ENCODE results near the gene ADK. TPM values are rescaled to one million over a fixed set of nuclear protein-coding genes. Genes with fewer than 3 reads are reported as not detected.

The ADK gene
- total and polyA plus RNA-seq, 10 donors, result 11.1 to 40.5 (median 32.1) TPM

GRCh38 chr10:74514322-74514721, 363.3 kb downstream of the ADK start:
- TF ChIP-seq POLR2A (IDR thresholded peaks at IDR 0.05) (no peak), CTCF (IDR thresholded peaks at IDR 0.05 in 8 of 11, conservative IDR thresholded peaks at IDR 0.05 in 3 of 11) (no peak), POLR2AphosphoS5 (IDR thresholded peaks at IDR 0.05) (no peak)
- Histone ChIP-seq H3K4me3 (no peak overlapping the region), H3K9me3 (peaks cover 3 to 62% (median 53%) of the 10 kb centered on the region in 8 donors), H3K27me3 (replicated peaks in 1 of 7) (no peaks in the 10 kb centered on the region), H3K4me1 (no peaks in the 10 kb centered on the region), H3K36me3 (peaks cover 0 to 40% (median 0%) of the 10 kb centered on the region in 6 donors), H3K27ac (no peak overlapping the region)
- whole genome bisulfite sequencing, 5 donors, result 96 to 100% (median 98%) methylated on average over 1 of the region's 1 CpG
- intact Hi-C loops (cut with DNase I; ENCODE audit: low total_unique reads), result no loop called here
- DNase-seq, result no peak

GRCh38 chr10:74518061-74518460, 367.0 kb downstream of the ADK start:
- H3K27me3 ChIP-seq (replicated peaks in 1 of 7), result no peaks in the 10 kb centered on the region
- no peaks in the 10 kb centered on the region for H3K4me1 ChIP-seq
- DNase-seq, result no peak
- TF ChIP-seq POLR2AphosphoS5 (IDR thresholded peaks at IDR 0.05), result no peak
- no peak for TF ChIP-seq CTCF (IDR thresholded peaks at IDR 0.05 in 8 of 11, conservative IDR thresholded peaks at IDR 0.05 in 3 of 11)
- TF ChIP-seq POLR2A (IDR thresholded peaks at IDR 0.05), result no peak
- 89 to 97% (median 93%) methylated on average over 1 of the region's 1 CpG for WGBS, 5 donors
- peaks cover 0 to 25% (median 0%) of the 10 kb centered on the region in 6 donors for H3K36me3 ChIP-seq
- intact Hi-C loops (cut with DNase I; ENCODE audit: low total_unique reads), result no loop called here
- H3K27ac ChIP-seq, result no peak overlapping the region
- no peak overlapping the region for H3K4me3 ChIP-seq
- H3K9me3 ChIP-seq, result peaks cover 0 to 32% (median 26%) of the 10 kb centered on the region in 8 donors

GRCh38 chr10:74521526-74521925, 370.5 kb downstream of the ADK start:
- Histone ChIP-seq H3K9me3 (no peaks in the 10 kb centered on the region), H3K4me1 (no peaks in the 10 kb centered on the region), H3K4me3 (no peak overlapping the region), H3K36me3 (peaks cover 0 to 16% (median 0%) of the 10 kb centered on the region in 6 donors), H3K27me3 (replicated peaks in 1 of 7) (no peaks in the 10 kb centered on the region), H3K27ac (no peak overlapping the region)
- intact Hi-C loops (cut with DNase I; ENCODE audit: low total_unique reads), result no loop called here
- 91 to 98% (median 94%) methylated on average over 1 of the region's 1 CpG for WGBS, 5 donors
- no peak for TF ChIP-seq CTCF (IDR thresholded peaks at IDR 0.05 in 8 of 11, conservative IDR thresholded peaks at IDR 0.05 in 3 of 11)
- TF ChIP-seq POLR2AphosphoS5 (IDR thresholded peaks at IDR 0.05), result no peak
- no peak for TF ChIP-seq POLR2A (IDR thresholded peaks at IDR 0.05)
- DNase-seq, result no peak

GRCh38 chr10:74523199-74523598, 372.2 kb downstream of the ADK start:
- TF ChIP-seq POLR2AphosphoS5 (IDR thresholded peaks at IDR 0.05), result no peak
- no peak for TF ChIP-seq CTCF (IDR thresholded peaks at IDR 0.05 in 8 of 11, conservative IDR thresholded peaks at IDR 0.05 in 3 of 11)
- no peak for TF ChIP-seq POLR2A (IDR thresholded peaks at IDR 0.05)
- H3K27me3 ChIP-seq (replicated peaks in 1 of 7), result no peaks in the 10 kb centered on the region
- no peak for DNase-seq
- H3K27ac ChIP-seq, result no peak overlapping the region
- WGBS, 5 donors, result 51 to 84% (median 73%) methylated on average over 2 of the region's 2 CpGs
- intact Hi-C loops (cut with DNase I; ENCODE audit: low total_unique reads), result no loop called here
- peaks cover 0 to 30% (median 0%) of the 10 kb centered on the region in 6 donors for H3K36me3 ChIP-seq
- no peak overlapping the region for H3K4me3 ChIP-seq
- no peaks in the 10 kb centered on the region for H3K4me1 ChIP-seq
- H3K9me3 ChIP-seq, result no peaks in the 10 kb centered on the region
